Progenitor cell of endocrine pancreas (in vitro differentiated cells): ENCODE measurements around the gene NPC1L1. TPM values are rescaled to one million over a fixed set of nuclear protein-coding genes. Genes with fewer than 3 reads are reported as not detected.

Experiments
- DNase-seq: peaks from one replicate; pipeline ENCODE4 v3.0.0; 2021; ENCODE audit warnings: low spot score; ENCODE audit not compliant: unreplicated experiment
- H3K27ac Mint-ChIP-seq: 2 replicates; pipeline ENCODE4 v1.8.0; 2021; ENCODE audit warnings: mild to moderate bottlenecking, moderate library complexity, mixed read lengths
- H3K27me3 Mint-ChIP-seq: 2 replicates; pipeline ENCODE4 v1.8.0; 2021; ENCODE audit warnings: mixed read lengths
- H3K36me3 Mint-ChIP-seq: 2 replicates; pipeline ENCODE4 v1.8.0; 2022; ENCODE audit warnings: mixed read lengths; ENCODE audit not compliant: insufficient read depth
- H3K4me1 Mint-ChIP-seq: 2 replicates; pipeline ENCODE4 v1.8.0; 2021; ENCODE audit warnings: low read depth, mixed read lengths
- H3K4me3 Mint-ChIP-seq: 2 replicates; pipeline ENCODE4 v1.8.0; 2021; ENCODE audit warnings: low read depth, mild to moderate bottlenecking, moderate library complexity, mixed read lengths
- H3K9me3 Mint-ChIP-seq: 2 replicates; pipeline ENCODE4 v1.8.0; 2021; ENCODE audit warnings: low read depth, mixed read lengths
- CTCF ChIP-seq: fragments of 200-600 bp; sonication (generic); IDR thresholded peaks from one replicate; pipeline ENCODE4 v1.5.0; 2021; ENCODE audit warnings: antibody characterized with exemption, mild to moderate bottlenecking; ENCODE audit not compliant: unreplicated experiment
- total RNA-seq: library from RNA; stranded (reverse); gene quantifications from 2 replicates; pipeline ENCODE4 v1.2.1, GENCODE V29; 2021

The NPC1L1 gene
- total RNA-seq, 1 donor from 2014 or later: 21.0 TPM

GRCh38 chr7:44549457-44549856, 8.3 kb upstream of the NPC1L1 start:
- no peak for TF ChIP-seq CTCF
- Mint-ChIP-seq H3K36me3 (no peaks in the 10 kb centered on the region), H3K4me3 (no peak overlapping the region), H3K9me3 (no peaks in the 10 kb centered on the region), H3K27me3 (no peaks in the 10 kb centered on the region), H3K4me1 (no peaks in the 10 kb centered on the region), H3K27ac (no peak overlapping the region)
- no peak for DNase-seq

GRCh38 chr7:44548893-44549292, 7.8 kb upstream of the NPC1L1 start:
- no peaks in the 10 kb centered on the region for H3K9me3 Mint-ChIP-seq

GRCh38 chr7:44547536-44548231, 6.6 kb upstream of the NPC1L1 start:
- H3K36me3 Mint-ChIP-seq: no peaks in the 10 kb centered on the region
- no peaks in the 10 kb centered on the region for H3K27me3 Mint-ChIP-seq
- H3K4me1 Mint-ChIP-seq: peaks cover 4% of the 10 kb centered on the region
- no peaks in the 10 kb centered on the region for H3K9me3 Mint-ChIP-seq
- TF ChIP-seq CTCF: no peak
- DNase-seq: no peak
- H3K27ac Mint-ChIP-seq: no peak overlapping the region
- H3K4me3 Mint-ChIP-seq: no peak overlapping the region

More at GRCh38 chr7:44548893-44549292, 7.8 kb upstream of the NPC1L1 start:
- no peak for DNase-seq
- no peak for TF ChIP-seq CTCF
- H3K36me3 Mint-ChIP-seq: no peaks in the 10 kb centered on the region
- H3K4me1 Mint-ChIP-seq: no peaks in the 10 kb centered on the region
- H3K27me3 Mint-ChIP-seq: no peaks in the 10 kb centered on the region
- H3K27ac Mint-ChIP-seq: no peak overlapping the region
- no peak overlapping the region for H3K4me3 Mint-ChIP-seq

GRCh38 chr7:44541876-44542610, 913 bp upstream of the NPC1L1 start:
- H3K27me3 Mint-ChIP-seq: no peaks in the 10 kb centered on the region
- DNase-seq: no peak
- H3K4me3 Mint-ChIP-seq: peak overlapping the region; percentile 17
- peaks cover 8% of the 10 kb centered on the region for H3K36me3 Mint-ChIP-seq
- no peaks in the 10 kb centered on the region for H3K9me3 Mint-ChIP-seq
- peaks cover 45% of the 10 kb centered on the region for H3K4me1 Mint-ChIP-seq
- TF ChIP-seq CTCF: no peak
- H3K27ac Mint-ChIP-seq: peak overlapping the region; percentile 94

- no peaks in the 10 kb centered on the region for H3K27me3 Mint-ChIP-seq
- no peak for TF ChIP-seq CTCF
Observed at GRCh38 chr7:44540592-44541027, 520 bp downstream of the NPC1L1 start.

More at GRCh38 chr7:44540592-44541027, 520 bp downstream of the NPC1L1 start:
- H3K9me3 Mint-ChIP-seq: no peaks in the 10 kb centered on the region
- H3K4me3 Mint-ChIP-seq: peak overlapping the region; percentile 65
- H3K27ac Mint-ChIP-seq: peak overlapping the region; percentile 85
- DNase-seq: no peak
- peaks cover 8% of the 10 kb centered on the region for H3K36me3 Mint-ChIP-seq
- H3K4me1 Mint-ChIP-seq: peaks cover 45% of the 10 kb centered on the region
